ENCODE data around the gene TRPC4AP.

Gene TRPC4AP

DNA sequence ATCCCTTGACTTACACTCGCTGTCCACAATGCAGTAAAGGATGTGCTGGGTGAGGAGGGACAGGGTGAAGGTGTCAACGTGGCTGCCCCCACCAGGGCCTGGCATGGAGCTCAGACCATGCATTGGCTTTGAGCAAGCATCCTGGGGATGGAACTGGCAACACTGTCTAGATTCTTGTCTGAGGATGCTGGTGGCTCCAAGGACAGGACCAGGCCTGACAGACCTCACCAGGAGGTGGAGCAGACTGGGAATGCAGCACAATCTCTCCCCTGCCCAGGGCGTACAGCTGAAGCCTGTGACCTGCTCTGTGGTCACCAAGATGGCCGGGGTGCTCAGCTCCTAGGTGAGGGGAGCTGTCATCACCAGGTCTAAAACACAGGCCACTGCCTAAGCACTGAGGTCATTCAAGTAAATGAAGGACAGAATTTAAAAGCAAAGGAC lies 86.1 kb downstream of the TRPC4AP start:
- TF ChIP-seq, protein P1, sequence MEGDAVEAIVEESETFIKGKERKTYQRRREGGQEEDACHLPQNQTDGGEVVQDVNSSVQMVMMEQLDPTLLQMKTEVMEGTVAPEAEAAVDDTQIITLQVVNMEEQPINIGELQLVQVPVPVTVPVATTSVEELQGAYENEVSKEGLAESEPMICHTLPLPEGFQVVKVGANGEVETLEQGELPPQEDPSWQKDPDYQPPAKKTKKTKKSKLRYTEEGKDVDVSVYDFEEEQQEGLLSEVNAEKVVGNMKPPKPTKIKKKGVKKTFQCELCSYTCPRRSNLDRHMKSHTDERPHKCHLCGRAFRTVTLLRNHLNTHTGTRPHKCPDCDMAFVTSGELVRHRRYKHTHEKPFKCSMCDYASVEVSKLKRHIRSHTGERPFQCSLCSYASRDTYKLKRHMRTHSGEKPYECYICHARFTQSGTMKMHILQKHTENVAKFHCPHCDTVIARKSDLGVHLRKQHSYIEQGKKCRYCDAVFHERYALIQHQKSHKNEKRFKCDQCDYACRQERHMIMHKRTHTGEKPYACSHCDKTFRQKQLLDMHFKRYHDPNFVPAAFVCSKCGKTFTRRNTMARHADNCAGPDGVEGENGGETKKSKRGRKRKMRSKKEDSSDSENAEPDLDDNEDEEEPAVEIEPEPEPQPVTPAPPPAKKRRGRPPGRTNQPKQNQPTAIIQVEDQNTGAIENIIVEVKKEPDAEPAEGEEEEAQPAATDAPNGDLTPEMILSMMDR (conservative IDR thresholded peaks at IDR 0.05): no peak
- no peak overlapping the region for H3K27ac ChIP-seq

DNA sequence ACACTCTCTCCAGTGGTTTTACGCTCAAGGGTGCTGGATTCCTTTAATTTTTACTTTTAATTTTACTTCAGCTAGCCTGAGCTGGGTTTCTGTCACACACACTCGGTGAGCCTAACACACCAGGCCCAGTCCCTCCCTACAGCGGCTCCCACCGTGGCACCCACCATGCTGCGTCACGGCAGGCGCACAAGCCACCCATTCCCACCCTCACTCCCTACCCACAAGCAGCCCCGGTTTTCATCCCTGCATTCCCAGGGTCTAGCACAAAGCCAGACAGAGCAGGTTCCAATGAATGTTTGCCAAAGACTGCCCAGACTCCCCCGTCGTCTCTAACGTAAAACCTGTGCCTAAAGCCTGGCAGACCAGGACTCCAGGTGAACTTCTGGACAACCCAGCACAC lies 86.6 kb downstream of the TRPC4AP start:
- TF ChIP-seq, protein P1 (conservative IDR thresholded peaks at IDR 0.05): no peak
- H3K27ac ChIP-seq: no peak overlapping the region

DNA sequence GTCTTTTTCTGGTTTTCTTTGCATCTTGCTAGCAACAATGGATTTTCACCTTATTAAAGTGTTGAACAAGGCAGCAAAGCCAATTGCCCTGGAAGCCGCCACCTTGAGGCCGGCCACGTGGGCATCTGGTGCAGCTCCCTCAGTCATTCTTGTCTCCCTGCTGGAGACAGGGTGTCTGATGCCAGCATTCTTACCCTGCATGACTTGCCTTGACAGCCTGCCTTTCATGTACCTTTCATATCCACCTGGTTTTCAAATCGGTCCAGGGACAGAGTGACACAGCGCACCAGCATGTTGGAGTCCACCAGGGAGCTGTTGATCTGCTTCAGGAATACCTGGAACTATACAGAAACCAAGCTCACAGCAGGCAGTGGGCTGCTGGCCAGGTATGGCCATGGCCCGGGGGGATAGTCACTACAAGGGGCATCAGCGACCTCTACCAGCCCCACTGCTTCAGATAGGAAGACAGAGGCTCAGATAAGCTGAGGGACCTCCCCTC lies 87.1 kb downstream of the TRPC4AP start:
- TF ChIP-seq, protein P1 (conservative IDR thresholded peaks at IDR 0.05): no peak
- no peak overlapping the region for H3K27ac ChIP-seq

DNA sequence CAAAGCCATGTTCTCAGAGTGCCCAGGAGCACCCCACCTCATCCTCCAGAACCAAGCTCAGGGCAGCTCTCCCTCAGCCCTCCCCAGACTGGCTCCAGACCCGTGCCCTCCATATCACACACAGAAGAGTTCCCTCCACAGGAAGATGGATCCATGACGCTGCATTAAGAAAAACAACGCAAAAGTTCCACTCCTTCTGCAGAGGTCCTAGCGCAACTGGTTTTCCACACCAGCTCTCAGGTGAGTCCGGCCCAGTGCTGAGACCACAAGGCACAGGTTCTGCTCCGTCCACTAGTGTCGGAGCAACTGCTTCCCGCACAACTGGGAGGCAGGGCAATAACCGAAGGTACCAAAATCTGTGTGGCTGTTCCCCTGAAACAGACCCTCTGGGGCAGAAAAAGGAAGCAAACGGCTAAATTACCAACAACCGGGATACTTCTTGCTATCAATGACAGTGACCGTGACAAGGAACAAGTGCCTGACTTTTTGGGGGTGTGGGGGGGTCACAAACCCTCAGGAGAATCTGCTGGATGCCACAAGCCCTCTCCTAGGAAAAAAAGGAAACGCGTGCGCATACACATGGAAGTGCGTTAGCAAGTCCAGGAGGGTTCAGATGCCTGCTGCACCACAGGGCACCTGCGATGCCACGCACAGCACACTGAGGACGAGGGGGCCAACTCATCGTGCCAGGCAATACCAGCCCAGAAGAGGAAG lies 87.7 kb downstream of the TRPC4AP start:
- TF ChIP-seq, protein P1 (conservative IDR thresholded peaks at IDR 0.05): no peak
- H3K27ac ChIP-seq: no peak overlapping the region

DNA sequence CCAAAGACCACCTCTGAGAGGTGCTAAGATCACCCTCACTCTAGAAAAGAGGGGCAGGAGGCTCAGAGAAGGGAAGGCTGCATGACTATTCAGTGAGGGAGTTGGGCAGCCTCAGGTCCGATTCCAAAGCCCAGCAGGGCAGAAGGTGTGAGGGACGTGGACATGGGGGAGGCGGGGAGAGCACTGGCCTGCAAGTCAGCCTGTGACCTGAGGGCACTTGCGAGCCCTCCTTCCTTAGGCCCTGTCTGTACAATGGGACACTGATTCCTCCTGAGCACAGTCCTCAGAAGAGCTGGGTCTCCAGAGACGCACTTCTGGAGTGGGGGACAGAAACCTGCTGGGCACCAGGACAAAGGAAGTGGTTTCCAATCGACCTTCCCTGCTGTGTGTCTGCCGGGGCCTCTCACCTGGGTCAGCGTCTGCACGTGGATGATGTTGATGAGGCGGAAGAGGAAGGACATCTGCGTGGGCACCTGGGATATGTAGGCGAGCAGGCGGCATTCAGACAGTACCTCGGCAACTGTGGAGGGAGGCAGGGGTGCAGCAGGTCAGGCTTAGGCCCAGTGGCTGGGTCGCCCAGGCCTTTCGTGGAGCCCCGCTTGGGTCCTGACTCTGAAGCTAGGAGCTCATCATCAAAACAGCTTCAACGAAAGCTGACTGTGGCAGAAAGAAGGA lies 88.4 kb downstream of the TRPC4AP start:
- TF ChIP-seq, protein P1 (conservative IDR thresholded peaks at IDR 0.05): no peak
- H3K27ac ChIP-seq: no peak overlapping the region

DNA sequence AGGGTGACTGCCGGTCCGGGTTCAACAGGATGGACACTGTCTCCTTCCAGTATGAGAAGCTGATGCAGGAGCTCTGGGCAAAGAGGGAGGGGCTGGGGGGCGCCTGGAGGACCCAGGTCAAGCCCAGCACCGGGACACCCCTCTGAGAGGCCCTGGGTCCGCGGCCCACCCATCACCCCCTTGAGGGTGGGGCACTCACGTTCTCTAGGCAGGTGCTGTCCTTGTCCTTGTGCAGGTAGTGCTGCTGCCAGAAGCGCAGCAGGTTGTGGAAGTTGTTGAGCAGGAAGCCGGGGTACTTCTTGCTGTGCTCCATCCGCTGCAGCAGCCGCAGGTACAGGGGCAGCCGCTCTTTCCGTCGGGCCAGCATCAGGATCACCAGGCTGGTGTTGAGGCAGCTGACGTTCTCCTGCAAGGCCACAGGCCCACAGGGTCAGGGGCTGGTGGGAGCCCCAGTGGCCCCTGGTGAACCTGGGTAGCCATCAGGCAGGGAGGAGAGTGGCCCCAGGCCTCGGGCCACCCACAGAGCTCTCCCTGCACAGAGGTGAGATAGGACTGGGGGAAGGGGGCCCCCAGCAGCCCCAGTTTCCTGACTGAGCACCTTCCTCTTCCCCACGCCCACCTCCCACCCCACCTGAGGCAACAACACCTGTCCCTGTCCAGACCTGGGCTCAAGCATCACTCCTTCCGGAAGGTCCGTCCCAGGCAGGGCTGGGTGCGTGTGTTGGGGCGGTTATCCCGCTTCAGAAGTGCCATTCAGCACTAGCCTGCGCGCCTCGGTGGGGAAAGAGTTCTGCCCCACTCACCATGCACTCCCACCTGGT lies 89.2 kb downstream of the TRPC4AP start:
- no peak overlapping the region for H3K27ac ChIP-seq
- TF ChIP-seq, protein P1 (conservative IDR thresholded peaks at IDR 0.05): no peak
